Measurements from ENCODE around the gene GPC6. TPM values are rescaled to one million over a fixed set of nuclear protein-coding genes. Genes with fewer than 3 reads are reported as not detected.

The GPC6 gene
- total and polyA plus RNA-seq, 5 donors from 2014 or later: not detected

DNA sequence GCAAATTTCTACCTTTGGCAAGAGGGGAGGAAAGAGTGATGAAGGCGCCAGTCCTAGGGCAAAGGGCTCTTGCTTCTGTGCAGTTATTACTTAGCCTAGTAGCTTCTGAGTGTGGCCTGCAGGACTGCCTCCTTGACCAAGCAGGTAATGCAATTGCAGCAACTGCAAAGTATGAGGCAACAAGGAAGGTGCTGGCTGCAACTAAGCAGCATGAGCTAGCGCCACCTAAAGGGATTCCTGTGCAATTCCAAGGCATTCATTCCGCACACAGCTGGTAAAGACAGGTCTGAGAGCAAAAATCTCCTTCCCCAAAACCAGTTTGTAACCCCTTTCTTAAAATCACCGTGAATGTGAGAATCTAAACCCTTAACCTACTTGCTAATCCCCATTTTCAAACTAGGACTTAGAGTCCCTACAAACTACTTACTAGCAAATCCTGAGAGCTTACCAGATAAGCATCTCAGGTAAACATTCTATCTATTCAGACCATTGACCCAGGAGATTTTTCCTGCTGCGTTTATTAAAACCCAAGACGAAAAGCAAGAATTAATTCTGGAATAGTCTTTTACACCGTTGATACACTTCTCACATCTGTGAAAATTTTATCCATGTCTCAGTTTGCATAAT lies 1190.0 kb downstream of the GPC6 start:
- Mint-ChIP-seq H3K27ac (no peak overlapping the region), H3K27me3 (peaks cover 29% of the 10 kb centered on the region), H3K4me1 (peaks cover 5 to 21% (median 14%) of the 10 kb centered on the region in 4 donors), H3K36me3 (peaks cover 10% of the 10 kb centered on the region), H3K4me3 (no peak overlapping the region), H3K9me3 (peaks cover 0 to 20% (median 6%) of the 10 kb centered on the region in 7 donors)
- H3K36me3 ChIP-seq (ENCODE audit: control insufficient read depth, insufficient read depth, low read length): no peaks in the 10 kb centered on the region
- no peak overlapping the region for H3K27ac ChIP-seq (ENCODE audit: insufficient read depth, low read length, poor library complexity, severe bottlenecking)
- DNase-seq (no peak), ATAC-seq (ENCODE audit: low read depth in 2 of 2) (no peak)
- peaks cover 2 to 4% of the 10 kb centered on the region in 2 experiments for H3K9me3 ChIP-seq (ENCODE audit: control insufficient read depth in 2 of 2, low read length in 2 of 2)
- no peaks in the 10 kb centered on the region for H3K4me1 ChIP-seq (ENCODE audit: control insufficient read depth, insufficient read depth, low read length, poor library complexity, severe bottlenecking)
- no peak overlapping the region for H3K4me3 ChIP-seq (ENCODE audit: low read depth, low read length)
- peaks cover 3% of the 10 kb centered on the region for H3K27me3 ChIP-seq (ENCODE audit: control insufficient read depth, insufficient read depth, low read length)

- Mint-ChIP-seq H3K4me1 (peaks cover 5 to 21% (median 14%) of the 10 kb centered on the region in 4 donors), H3K9me3 (peaks cover 0 to 21% (median 6%) of the 10 kb centered on the region in 7 donors), H3K4me3 (no peak overlapping the region), H3K27ac (no peak overlapping the region), H3K27me3 (peaks cover 24% of the 10 kb centered on the region), H3K36me3 (peaks cover 10% of the 10 kb centered on the region)
- no peak overlapping the region for H3K4me3 ChIP-seq (ENCODE audit: low read depth, low read length)
- no peak overlapping the region for H3K27ac ChIP-seq (ENCODE audit: insufficient read depth, low read length, poor library complexity, severe bottlenecking)
- no peak for DNase-seq
- H3K9me3 ChIP-seq (ENCODE audit: control insufficient read depth in 2 of 2, low read length in 2 of 2): peaks cover 2 to 5% of the 10 kb centered on the region in 2 experiments
- H3K27me3 ChIP-seq (ENCODE audit: control insufficient read depth, insufficient read depth, low read length): peaks cover 3% of the 10 kb centered on the region
- no peaks in the 10 kb centered on the region for H3K4me1 ChIP-seq (ENCODE audit: control insufficient read depth, insufficient read depth, low read length, poor library complexity, severe bottlenecking)
- no peak for ATAC-seq (ENCODE audit: low read depth in 2 of 2)
- H3K36me3 ChIP-seq (ENCODE audit: control insufficient read depth, insufficient read depth, low read length): no peaks in the 10 kb centered on the region
Observed at GRCh38 chr13:94417294-94417693, 1190.7 kb downstream of the GPC6 start.

- ATAC-seq (ENCODE audit: low read depth in 2 of 2): peak; percentile 71 to 83
- peak overlapping the region in 3 of 4 donors; percentile 44 to 53 (median 45) for H3K4me3 Mint-ChIP-seq
Observed at GRCh38 chr13:94419304-94419924, 1192.8 kb downstream of the GPC6 start.

GRCh38 chr13:94419925-94420305 lies 1193.3 kb downstream of the GPC6 start:
- Mint-ChIP-seq H3K4me3 (no peak overlapping the region), H3K27ac (no peak overlapping the region)

More at GRCh38 chr13:94419304-94419924, 1192.8 kb downstream of the GPC6 start:
- peaks cover 5 to 21% (median 14%) of the 10 kb centered on the region in 4 donors for H3K4me1 Mint-ChIP-seq
- no peaks in the 10 kb centered on the region for H3K4me1 ChIP-seq (ENCODE audit: control insufficient read depth, insufficient read depth, low read length, poor library complexity, severe bottlenecking)
- peak overlapping the region in 2 of 3 donors; percentile 3 to 5 for H3K27ac Mint-ChIP-seq
- H3K27me3 ChIP-seq (ENCODE audit: control insufficient read depth, insufficient read depth, low read length): peaks cover 7% of the 10 kb centered on the region
- H3K36me3 Mint-ChIP-seq: peaks cover 10% of the 10 kb centered on the region
- H3K27me3 Mint-ChIP-seq: peaks cover 12% of the 10 kb centered on the region
- peaks cover 2 to 5% of the 10 kb centered on the region in 2 experiments for H3K9me3 ChIP-seq (ENCODE audit: control insufficient read depth in 2 of 2, low read length in 2 of 2)
- peaks cover 0 to 21% (median 6%) of the 10 kb centered on the region in 7 donors for H3K9me3 Mint-ChIP-seq
- H3K4me3 ChIP-seq (ENCODE audit: low read depth, low read length): no peak overlapping the region
- DNase-seq: peak in 2 of 3 donors; percentile 26 to 36
- H3K36me3 ChIP-seq (ENCODE audit: control insufficient read depth, insufficient read depth, low read length): no peaks in the 10 kb centered on the region
- no peak overlapping the region for H3K27ac ChIP-seq (ENCODE audit: insufficient read depth, low read length, poor library complexity, severe bottlenecking)

DNA sequence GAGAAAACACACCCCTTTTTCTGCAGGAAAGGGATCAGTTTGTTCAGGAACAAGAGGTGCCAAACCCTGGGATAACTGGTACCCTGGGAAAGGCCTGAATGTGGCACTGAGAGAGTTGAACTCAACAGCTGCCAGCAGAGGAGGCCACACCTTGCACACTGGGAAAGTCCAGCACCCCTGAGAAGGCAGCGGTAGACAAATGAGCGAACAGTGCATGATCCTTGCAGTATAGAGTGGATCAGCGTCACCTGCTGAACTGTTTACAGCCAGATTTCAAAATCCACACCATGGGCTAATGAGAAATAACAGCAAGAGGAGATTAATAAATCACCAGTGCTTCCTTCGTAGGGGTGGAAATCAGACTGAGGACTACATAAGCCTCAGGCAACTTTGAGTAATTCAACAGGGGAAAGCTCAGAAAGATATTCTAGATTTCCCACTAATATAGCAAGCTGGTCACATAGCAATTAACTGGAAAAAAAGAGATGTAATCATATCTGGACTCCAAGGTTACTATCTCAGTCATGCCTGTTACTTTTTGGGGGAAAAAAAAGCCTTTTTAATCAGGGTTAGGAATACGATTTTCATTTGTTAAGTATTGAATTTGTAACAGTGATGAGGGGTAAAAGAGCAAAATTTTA lies 1200.8 kb downstream of the GPC6 start:
- peaks cover 4% of the 10 kb centered on the region for H3K27me3 ChIP-seq (ENCODE audit: control insufficient read depth, insufficient read depth, low read length)
- no peak overlapping the region for H3K27ac Mint-ChIP-seq
- ATAC-seq (ENCODE audit: low read depth in 2 of 2) (no peak), DNase-seq (no peak)
- H3K4me1 Mint-ChIP-seq: peaks cover 0 to 2% (median 0%) of the 10 kb centered on the region in 4 donors
- no peak overlapping the region for H3K4me3 ChIP-seq (ENCODE audit: low read depth, low read length)
- H3K36me3 Mint-ChIP-seq: no peaks in the 10 kb centered on the region
- H3K27ac ChIP-seq (ENCODE audit: insufficient read depth, low read length, poor library complexity, severe bottlenecking): no peak overlapping the region
- no peak overlapping the region for H3K4me3 Mint-ChIP-seq
- H3K27me3 Mint-ChIP-seq: peaks cover 5% of the 10 kb centered on the region
- no peaks in the 10 kb centered on the region for H3K9me3 ChIP-seq (ENCODE audit: control insufficient read depth in 2 of 2, low read length in 2 of 2)
- H3K9me3 Mint-ChIP-seq: no peaks in the 10 kb centered on the region
- H3K4me1 ChIP-seq (ENCODE audit: control insufficient read depth, insufficient read depth, low read length, poor library complexity, severe bottlenecking): no peaks in the 10 kb centered on the region
- no peaks in the 10 kb centered on the region for H3K36me3 ChIP-seq (ENCODE audit: control insufficient read depth, insufficient read depth, low read length)

More at GRCh38 chr13:94419925-94420305, 1193.3 kb downstream of the GPC6 start:
- H3K9me3 ChIP-seq (ENCODE audit: control insufficient read depth in 2 of 2, low read length in 2 of 2): peaks cover 2 to 5% of the 10 kb centered on the region in 2 experiments
- no peaks in the 10 kb centered on the region for H3K36me3 ChIP-seq (ENCODE audit: control insufficient read depth, insufficient read depth, low read length)
- Mint-ChIP-seq H3K4me1 (peaks cover 5 to 21% (median 14%) of the 10 kb centered on the region in 4 donors), H3K36me3 (peaks cover 10% of the 10 kb centered on the region), H3K9me3 (peaks cover 0 to 21% (median 6%) of the 10 kb centered on the region in 7 donors), H3K27me3 (peaks cover 12% of the 10 kb centered on the region)
- no peak overlapping the region for H3K4me3 ChIP-seq (ENCODE audit: low read depth, low read length)
- DNase-seq (no peak), ATAC-seq (ENCODE audit: low read depth in 2 of 2) (no peak)
- H3K27me3 ChIP-seq (ENCODE audit: control insufficient read depth, insufficient read depth, low read length): peaks cover 7% of the 10 kb centered on the region
- H3K4me1 ChIP-seq (ENCODE audit: control insufficient read depth, insufficient read depth, low read length, poor library complexity, severe bottlenecking): no peaks in the 10 kb centered on the region
- no peak overlapping the region for H3K27ac ChIP-seq (ENCODE audit: insufficient read depth, low read length, poor library complexity, severe bottlenecking)

DNA sequence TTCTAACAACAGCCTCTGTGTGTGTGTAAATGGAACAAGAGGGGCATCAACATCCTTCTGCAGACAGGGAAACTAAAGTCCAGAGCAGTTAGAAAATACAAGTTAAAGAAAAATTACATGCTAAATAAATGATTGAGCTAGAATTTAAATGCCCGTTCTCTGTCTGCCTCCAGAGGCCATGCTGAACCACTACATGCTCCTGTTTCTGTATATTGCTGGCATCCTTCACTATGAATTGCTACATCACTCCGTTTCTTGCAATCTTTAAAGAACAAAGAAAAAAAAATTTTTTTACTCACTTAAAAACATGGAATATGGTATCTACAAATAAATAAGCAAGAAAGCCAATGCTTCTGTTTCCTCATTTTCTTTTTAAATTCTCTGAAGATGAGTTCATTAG lies 1205.0 kb downstream of the GPC6 start:
- Mint-ChIP-seq H3K27me3 (peaks cover 5% of the 10 kb centered on the region), H3K4me1 (peaks cover 0 to 7% (median 3%) of the 10 kb centered on the region in 4 donors)
- H3K9me3 ChIP-seq (ENCODE audit: control insufficient read depth in 2 of 2, low read length in 2 of 2): no peaks in the 10 kb centered on the region

DNA sequence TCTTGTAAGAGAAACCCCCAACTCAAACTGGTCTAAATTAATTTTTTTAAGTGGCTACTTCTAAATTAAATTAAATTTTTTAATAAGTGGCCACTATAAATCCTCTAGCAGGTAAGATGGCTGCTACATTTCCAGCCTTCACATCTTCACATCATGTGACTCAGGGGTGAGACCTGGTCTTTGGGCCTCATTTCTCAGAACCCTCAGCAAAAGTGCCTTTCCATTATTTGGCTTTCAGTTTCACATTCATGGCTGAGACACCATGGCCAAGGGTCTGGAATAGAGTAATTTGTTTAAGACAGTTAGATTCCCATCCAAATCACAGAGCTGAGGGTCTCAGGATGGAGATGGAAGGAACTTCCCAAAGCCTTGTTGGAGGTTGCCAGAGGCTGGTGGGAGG lies 1205.4 kb downstream of the GPC6 start:
- Histone ChIP-seq H3K27ac (ENCODE audit: insufficient read depth, low read length, poor library complexity, severe bottlenecking) (no peak overlapping the region), H3K4me3 (ENCODE audit: low read depth, low read length) (no peak overlapping the region), H3K27me3 (ENCODE audit: control insufficient read depth, insufficient read depth, low read length) (no peaks in the 10 kb centered on the region), H3K9me3 (ENCODE audit: control insufficient read depth in 2 of 2, low read length in 2 of 2) (no peaks in the 10 kb centered on the region), H3K4me1 (ENCODE audit: control insufficient read depth, insufficient read depth, low read length, poor library complexity, severe bottlenecking) (no peaks in the 10 kb centered on the region), H3K36me3 (ENCODE audit: control insufficient read depth, insufficient read depth, low read length) (no peaks in the 10 kb centered on the region)
- Mint-ChIP-seq H3K4me3 (no peak overlapping the region), H3K36me3 (no peaks in the 10 kb centered on the region), H3K27ac (peak overlapping the region in 1 of 3 donors; percentile 58), H3K4me1 (peaks cover 0 to 7% (median 3%) of the 10 kb centered on the region in 4 donors), H3K27me3 (peaks cover 5% of the 10 kb centered on the region), H3K9me3 (no peaks in the 10 kb centered on the region)
- no peak for ATAC-seq (ENCODE audit: low read depth in 2 of 2)
- peak in 1 of 3 donors; percentile 51 for DNase-seq

More for the DNA sequence above, 1205.0 kb downstream of the GPC6 start:
- no peaks in the 10 kb centered on the region for H3K4me1 ChIP-seq (ENCODE audit: control insufficient read depth, insufficient read depth, low read length, poor library complexity, severe bottlenecking)
- H3K4me3 Mint-ChIP-seq: no peak overlapping the region
- H3K27ac ChIP-seq (ENCODE audit: insufficient read depth, low read length, poor library complexity, severe bottlenecking): no peak overlapping the region
- H3K4me3 ChIP-seq (ENCODE audit: low read depth, low read length): no peak overlapping the region
- H3K9me3 Mint-ChIP-seq: no peaks in the 10 kb centered on the region
- H3K36me3 ChIP-seq (ENCODE audit: control insufficient read depth, insufficient read depth, low read length): no peaks in the 10 kb centered on the region
- no peaks in the 10 kb centered on the region for H3K36me3 Mint-ChIP-seq
- DNase-seq (no peak), ATAC-seq (ENCODE audit: low read depth in 2 of 2) (no peak)
- no peaks in the 10 kb centered on the region for H3K27me3 ChIP-seq (ENCODE audit: control insufficient read depth, insufficient read depth, low read length)
- H3K27ac Mint-ChIP-seq: no peak overlapping the region

All from CD4-positive, CD25-positive, alpha-beta regulatory T cell (primary cell).